Stimulated activated CD8-positive, alpha-beta memory T cell treated with anti-CD3 and anti-CD28 coated beads, Interleukin-4, amount 100 ng/mL, for 24 hours (primary cell): ENCODE data around the gene GLCE.
"Not testable (repeated sequence)": the region's sequence is repeated elsewhere in the genome, so short reads cannot be mapped to it uniquely, and the experiment has no call there.

Experiments used
- DNase-seq: peaks from one replicate; pipeline ENCODE4 v3.0.0-alpha.2; 2020; ENCODE audit warnings: low read depth

GLCE gene

GRCh38 chr15:69135499-69135898, 24.9 kb upstream of the GLCE start:
- DNase-seq = no peak

- no peak for DNase-seq
Observed at GRCh38 chr15:69138963-69139362, 21.5 kb upstream of the GLCE start.

- no peak for DNase-seq
Observed at GRCh38 chr15:69140306-69140705, 20.1 kb upstream of the GLCE start.

DNA sequence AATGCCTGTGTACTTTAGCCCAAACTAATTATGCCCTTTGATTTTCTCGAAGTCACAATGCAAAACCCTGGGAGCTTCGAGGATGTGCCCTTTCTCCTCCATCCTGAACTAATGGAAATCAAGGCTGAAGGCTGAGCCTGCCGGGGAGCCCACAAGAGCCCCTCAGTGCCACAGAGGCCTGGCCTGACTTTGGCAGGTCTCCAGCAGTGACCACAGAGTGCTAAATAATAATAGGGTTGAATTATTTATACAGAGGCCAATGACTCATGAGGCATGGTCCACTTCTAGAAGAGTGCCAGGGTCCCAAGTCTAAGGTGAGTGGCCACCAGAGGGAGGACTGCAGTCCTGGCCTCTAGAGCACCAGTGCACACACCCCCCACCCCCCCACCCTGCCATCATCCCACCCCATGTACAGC, 19.1 kb upstream of the GLCE start:
- no peak for DNase-seq

- no peak for DNase-seq
Observed at GRCh38 chr15:69141833-69142232, 18.6 kb upstream of the GLCE start.

DNA sequence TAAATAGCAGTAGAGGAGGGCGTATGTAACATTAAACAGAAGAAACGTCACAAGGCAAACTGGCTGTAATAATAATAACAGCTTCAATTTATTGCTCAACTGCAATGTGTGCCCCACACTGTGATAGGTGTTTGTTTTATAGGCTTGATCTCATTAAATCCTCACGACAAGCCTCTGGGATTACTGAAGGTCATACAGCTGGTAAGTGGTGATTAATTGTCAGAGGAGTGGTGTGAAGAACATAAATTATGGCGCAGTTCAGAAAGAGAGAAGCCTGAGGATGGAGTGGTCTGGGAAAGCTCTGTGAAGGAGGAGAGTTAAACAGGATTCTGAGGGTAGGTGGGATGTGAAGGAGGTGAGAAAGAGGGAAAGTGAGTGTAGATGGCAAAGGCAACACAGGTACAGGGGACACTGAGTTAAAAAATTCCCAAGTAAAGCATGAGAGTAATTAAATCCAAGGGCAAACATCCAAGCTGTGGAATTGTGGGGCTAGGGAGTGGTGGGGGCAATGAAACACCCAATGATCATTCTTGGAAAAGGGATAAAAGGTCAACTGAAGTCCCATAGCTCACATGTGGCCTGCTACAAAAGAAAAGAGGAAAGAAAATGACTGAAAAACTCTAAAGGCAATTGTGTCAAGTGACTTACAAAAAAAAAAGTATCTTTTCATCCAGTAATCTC, 16.5 kb upstream of the GLCE start:
- no peak for DNase-seq

DNA sequence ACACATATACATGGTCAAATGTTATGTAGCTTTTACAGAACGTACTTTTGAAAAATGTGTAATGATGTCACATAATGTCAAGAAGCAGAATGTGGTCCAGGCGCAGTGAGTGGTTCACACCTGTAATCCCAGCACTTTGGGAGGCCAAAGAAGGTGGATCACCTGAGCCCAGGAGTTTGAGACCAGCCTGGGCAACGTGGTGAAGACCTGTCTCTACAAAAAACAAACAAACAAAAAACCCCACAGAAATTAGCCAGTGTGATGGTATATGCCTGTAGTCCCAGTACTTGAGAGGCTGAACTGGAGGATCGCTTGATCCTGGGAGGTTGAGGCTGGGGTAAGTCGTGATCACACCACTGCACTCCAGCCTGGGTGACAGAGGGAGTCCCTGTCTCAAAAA, 15.9 kb upstream of the GLCE start:
- DNase-seq = no peak

DNA sequence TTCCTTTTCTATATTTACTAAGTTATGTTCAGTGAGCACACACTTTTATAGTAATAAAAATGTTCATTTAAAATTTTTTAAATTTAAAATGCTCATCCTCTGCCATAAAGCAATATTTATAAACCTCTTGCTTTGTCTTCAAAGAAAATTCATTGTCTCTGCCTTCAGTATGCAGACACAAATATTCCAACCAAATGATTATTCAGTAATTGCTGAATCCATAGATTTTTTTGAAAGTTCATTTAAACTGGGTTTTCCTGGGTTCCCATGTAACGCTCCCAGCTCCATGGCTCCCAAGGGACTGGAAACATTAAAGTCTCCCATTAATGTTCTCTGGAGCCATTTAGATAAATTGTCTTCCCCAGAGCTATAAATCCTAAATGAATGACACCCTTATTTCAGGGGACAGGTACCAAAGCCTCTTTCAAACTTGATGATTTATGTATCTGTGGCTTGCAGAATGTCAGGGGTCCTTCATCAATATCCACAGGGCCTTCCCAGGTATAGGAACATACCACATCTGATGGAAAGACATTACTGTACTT, 15.2 kb upstream of the GLCE start:
- DNase-seq = no peak

DNA sequence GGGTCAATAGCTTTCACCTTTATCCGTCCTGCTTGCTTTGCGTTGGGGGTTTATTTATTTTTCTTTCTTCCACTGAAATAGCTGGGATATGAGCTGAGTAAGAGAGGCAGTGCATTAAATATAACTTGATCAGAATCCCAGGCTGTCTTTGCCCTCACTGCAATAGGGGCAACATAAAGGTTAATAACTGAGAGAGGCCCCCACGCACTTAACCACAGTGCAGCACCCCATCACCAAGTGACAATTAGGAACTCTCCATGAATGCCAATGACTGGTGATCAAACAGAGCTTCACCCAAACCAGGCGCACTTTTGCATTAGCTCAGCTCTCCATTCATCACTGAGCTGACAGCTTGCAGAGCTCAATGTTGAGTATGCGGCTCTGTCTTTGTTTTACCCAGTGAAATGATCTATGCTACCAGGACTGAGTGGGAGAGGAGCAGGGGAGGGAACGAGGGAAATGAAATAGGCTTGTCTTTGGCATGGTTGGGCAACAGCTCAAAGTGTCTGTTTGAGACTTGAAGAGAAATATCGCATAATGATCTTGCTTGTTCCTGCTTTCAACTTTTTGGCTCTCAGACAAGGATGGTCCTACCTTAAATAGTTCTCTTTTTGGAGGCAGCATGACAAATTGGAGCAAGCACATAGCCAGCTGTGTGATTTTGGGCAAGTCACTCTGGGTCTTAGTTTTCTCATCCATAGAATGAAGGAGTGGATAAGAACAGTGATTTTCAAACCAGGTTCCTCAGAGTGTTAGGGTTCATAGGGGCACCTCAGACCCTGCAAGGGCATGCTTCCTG, 14.5 kb upstream of the GLCE start:
- no peak for DNase-seq

DNA sequence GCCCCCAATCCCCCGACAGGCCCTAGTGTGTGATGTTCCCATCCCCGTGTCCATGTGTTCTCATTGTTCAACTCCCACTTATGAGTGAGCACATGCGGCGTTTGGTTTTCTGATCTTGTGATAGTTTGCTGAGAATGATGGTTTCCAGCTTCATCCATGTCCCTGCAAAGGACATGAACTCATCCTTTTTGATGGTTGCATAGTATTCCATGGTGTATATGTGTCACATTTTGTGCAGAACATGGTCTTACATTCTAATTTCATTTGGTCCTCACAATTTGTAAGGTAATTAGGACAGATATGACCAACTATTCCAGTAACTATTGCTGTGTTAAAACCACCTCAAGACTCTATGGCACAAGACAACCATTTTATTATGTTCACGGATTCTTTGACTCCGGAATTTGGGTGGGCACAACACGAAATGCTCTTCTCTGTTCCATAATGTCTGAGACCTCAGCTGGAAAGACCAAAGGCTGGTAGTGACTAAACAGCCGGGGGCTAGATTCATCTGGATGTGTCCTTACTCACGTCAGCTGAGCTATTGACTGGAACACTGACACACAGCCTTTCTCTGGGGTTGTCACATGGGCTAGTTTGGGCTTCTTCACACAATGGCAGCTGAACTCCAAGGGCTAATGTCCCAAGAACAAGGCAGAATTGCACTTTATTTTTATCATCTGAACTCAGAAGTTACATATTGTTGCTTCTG, 13.6 kb upstream of the GLCE start:
- no peak for DNase-seq

DNA sequence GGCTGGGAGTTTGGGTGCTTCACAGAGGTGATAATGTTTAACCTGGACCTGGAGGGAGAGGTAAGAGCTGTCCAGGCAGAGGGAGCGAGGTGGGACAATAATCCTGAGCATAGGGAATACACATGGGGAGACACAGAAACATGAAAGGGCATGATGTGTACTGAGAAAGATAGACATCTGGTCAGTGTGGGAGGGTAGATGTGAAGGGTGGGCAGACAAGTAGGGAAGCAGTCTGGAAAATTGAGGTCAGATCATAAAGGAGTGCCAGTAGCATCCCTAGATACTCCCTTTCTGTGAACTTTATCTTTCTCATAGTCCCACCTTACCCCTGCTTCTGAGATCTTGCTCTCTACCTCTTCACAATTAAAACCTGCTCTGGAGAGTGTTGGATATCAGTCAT, 12.0 kb upstream of the GLCE start:
- no peak for DNase-seq

GRCh38 chr15:69149163-69149562, 11.3 kb upstream of the GLCE start:
- DNase-seq = no peak

DNA sequence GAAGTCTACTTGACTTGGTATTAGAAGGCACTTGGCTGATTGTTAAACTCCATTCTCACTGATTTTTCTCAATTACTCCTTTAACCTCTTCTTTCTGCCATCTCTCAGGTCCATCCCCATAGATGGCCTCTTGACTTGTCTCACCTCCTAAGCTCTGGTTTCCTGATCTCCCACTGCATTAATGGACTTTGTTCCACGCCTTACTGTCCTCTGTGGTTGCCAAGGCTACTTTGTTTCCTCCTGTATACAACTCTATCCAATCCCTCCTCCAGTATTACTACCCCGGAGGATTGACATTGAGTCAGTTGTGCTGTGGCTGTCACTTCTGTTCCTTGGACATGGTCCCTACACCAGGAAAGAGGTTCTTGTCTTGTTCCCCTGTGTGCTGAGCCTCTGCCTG, 10.6 kb upstream of the GLCE start:
- DNase-seq = no peak

DNA sequence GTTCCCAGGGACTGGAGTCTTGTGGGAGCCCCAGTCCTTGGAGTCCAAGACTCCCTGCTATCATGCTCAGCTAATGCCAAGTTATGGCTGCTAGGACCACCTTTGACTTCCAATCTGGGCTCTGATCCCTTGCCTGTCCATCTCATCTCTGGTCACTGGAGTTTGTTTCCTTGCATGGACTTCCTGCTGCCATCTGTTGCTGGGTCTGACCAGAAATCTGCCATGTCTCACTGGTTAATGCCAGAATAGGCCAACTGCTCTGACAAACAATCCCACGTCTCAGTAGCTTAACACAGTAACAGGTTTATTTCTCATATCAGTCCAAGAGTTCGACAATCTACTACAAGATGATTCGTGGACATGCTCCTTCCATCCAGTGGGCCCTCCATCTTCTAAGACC, 10.1 kb upstream of the GLCE start:
- no peak for DNase-seq

GRCh38 chr15:69150841-69151240, 9.6 kb upstream of the GLCE start:
- DNase-seq = no peak

DNA sequence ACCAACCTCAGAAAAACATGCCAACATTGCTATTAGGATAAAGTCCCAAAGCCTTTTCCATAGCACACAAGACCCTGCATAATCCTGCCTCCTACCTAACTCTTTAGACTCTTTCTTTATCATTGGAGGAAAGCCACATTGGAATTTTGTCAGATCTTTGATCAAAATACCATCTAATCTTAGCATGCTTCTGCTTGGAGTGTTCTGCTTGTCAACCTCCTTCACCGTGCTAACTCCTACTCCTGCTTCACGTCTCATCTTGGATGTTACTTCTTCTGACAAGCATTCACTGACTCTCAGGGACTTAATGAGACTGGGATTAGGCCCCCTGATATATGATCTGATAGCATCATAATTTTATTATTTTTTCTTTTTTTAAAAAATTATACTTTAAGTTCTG, 7.4 kb upstream of the GLCE start:
- no peak for DNase-seq

DNA sequence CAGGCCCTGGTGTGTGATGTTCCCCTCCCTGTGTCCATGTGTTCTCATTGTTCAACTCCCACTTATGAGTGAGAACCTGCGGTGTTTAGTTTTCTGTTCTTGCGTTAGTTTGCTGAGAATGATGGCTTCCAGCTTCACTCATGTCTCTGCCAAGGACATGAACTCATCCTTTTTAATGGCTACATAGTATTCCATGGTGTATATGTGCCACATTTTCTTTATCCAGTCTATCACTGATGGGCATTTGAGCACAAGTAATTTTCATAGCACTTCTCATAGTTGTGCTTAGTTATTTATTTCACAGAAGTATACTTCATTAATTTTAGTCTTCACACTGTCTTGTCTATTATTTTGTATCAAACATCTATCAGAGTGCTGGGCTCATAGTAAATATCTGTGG, 6.8 kb upstream of the GLCE start:
- not testable (repeated sequence) for DNase-seq

GRCh38 chr15:69154078-69154477, 6.4 kb upstream of the GLCE start:
- no peak for DNase-seq

DNA sequence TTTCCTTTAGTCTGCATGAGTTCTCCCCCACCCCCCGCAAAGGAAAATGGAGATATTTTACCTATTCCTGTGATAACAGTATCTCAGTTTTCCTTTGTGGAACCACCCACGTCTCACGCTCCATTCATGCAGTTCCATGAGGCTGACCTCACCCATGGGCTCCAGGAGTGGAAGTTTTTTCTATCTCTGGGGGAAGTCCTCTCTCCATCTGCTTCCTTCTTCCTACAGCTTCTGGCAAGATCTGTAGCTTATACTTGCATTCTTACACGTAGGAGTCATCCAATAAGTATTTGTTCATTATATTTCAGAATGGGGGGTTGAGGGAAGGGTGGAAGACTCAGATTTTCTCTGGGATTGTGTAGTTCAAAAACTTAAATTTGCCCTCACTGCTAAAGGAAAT, 5.8 kb upstream of the GLCE start:
- DNase-seq = no peak

DNA sequence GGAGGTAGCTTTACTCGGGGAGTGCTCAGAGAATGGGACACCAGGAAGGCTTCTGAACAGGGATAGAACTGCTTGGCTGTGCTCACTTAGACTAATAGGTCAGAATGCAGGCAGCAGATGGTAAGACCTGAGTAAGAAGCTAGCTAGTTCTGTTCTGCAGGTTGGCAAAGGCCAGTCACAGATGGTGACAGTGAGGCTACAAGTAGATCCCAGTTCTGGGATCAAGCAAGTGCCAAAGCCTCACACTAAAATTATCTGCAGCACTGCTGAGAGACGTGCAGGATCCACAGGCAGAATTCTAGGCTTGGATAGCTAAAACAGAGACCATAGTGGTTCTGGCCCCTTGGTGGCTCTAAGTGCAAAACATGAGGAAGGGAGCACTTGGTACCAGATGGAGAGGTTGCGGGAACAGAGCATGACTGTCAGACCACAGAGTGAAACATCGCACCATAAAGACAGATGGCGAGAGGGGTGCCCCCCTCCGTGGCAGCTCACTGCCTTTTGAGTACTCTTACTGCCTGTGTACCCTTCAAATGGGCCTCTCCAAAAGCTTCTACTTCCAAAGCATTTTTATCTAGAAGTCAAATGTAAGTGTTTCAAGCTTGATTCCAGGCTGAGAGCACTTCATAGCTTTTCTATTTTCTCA, 3.6 kb upstream of the GLCE start:
- no peak for DNase-seq

DNA sequence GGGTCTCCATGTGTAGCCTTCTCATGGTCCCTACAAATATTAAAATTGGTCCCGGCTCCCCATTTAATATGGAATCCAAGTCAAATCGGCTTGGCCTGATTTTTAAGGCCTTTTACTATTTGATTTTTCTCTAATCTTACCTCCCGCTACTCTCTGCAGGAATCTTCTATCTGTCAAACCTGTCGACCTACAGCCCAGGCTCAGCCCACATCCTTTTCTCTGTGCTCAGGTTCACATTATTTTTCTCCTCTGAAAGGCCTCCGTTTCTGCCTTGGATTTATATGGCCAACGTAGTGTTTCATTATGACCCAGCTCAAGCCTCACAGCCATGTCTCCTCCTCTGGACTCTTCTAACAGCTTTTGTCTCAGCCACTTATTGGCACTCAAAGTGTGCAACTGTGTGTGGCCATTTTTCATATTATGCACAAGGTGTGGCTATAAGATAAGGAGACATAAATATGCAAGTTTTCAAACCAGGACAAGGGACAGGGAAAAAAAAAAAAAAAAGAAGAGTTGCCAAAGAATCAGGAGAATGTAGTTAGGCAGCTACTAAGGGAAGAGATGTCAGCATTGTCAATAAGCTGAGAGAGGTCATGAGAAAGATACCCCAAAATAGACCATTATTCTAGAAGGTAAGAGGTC, 2.1 kb upstream of the GLCE start:
- no peak for DNase-seq

DNA sequence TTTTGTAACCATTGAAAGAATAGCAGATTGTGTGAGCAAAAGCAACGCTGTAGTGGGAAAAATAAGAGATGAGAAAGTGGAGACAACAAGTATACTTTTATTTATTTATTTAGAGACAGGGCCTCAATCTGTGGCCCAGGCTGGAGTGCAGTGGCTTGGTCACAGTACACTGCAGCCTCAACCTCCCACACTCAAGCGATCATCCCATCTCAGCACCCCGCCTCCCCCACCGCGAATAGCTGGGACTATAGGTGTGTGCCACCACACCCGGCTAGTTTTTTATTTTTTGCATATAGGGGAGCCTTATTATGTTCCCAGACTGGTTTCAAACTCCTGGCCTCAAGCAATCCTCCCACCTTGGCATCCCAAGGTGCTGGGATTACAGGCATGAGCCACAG, 1.6 kb upstream of the GLCE start:
- DNase-seq = no peak
